HG03103 (cell line): Measurements from ENCODE around the gene HEATR5A.

Source experiments
- ATAC-seq: cut with Tn5 transposase; IDR thresholded peaks from one replicate; pipeline ENCODE4 v1.9.1; 2021; ENCODE audit warnings: low read depth; ENCODE audit not compliant: unreplicated experiment

The HEATR5A gene

GRCh38 chr14:31428011-31428410 is 7.7 kb upstream of the HEATR5A start:
- ATAC-seq: no peak

GRCh38 chr14:31426663-31427062 is 6.3 kb upstream of the HEATR5A start:
- no peak for ATAC-seq

GRCh38 chr14:31425905-31426304 is 5.6 kb upstream of the HEATR5A start:
- ATAC-seq: no peak

GRCh38 chr14:31421200-31421599 is 850 bp upstream of the HEATR5A start:
- ATAC-seq: no peak

GRCh38 chr14:31419967-31420318 is 407 bp downstream of the HEATR5A start:
- ATAC-seq: no peak

GRCh38 chr14:31419179-31419966 is 977 bp downstream of the HEATR5A start:
- no peak for ATAC-seq

GRCh38 chr14:31418440-31418839 is 1.9 kb downstream of the HEATR5A start:
- no peak for ATAC-seq

- no peak for ATAC-seq
Measured at GRCh38 chr14:31414190-31414833, 6.0 kb downstream of the HEATR5A start.

GRCh38 chr14:31411218-31411727 is 9.1 kb downstream of the HEATR5A start:
- no peak for ATAC-seq

- ATAC-seq: no peak
Measured at GRCh38 chr14:31410048-31410650, 10.2 kb downstream of the HEATR5A start.

- no peak for ATAC-seq
Measured at GRCh38 chr14:31408421-31408820, 11.9 kb downstream of the HEATR5A start.

- ATAC-seq: no peak
Measured at GRCh38 chr14:31405599-31406232, 14.6 kb downstream of the HEATR5A start.

GRCh38 chr14:31405106-31405505 is 15.2 kb downstream of the HEATR5A start:
- no peak for ATAC-seq

GRCh38 chr14:31403707-31404106 is 16.6 kb downstream of the HEATR5A start:
- ATAC-seq: no peak

- ATAC-seq: no peak
Measured at GRCh38 chr14:31402764-31403439, 17.4 kb downstream of the HEATR5A start.

GRCh38 chr14:31401369-31401932 is 18.9 kb downstream of the HEATR5A start:
- no peak for ATAC-seq

- no peak for ATAC-seq
Measured at GRCh38 chr14:31400031-31400638, 20.2 kb downstream of the HEATR5A start.

- no peak for ATAC-seq
Measured at GRCh38 chr14:31395572-31396205, 24.7 kb downstream of the HEATR5A start.

- no peak for ATAC-seq
Measured at GRCh38 chr14:31395119-31395518, 25.2 kb downstream of the HEATR5A start.
